H7 (cell line): Measurements from ENCODE around the gene LRRC55. TPM values are rescaled to one million over a fixed set of nuclear protein-coding genes. Genes with fewer than 3 reads are reported as not detected.
A peak's percentile ranks its signal among the peaks of the same experiment; 100 is the strongest.
"Not testable (repeated sequence)": the region's sequence is repeated elsewhere in the genome, so short reads cannot be mapped to it uniquely, and the experiment has no call there.

Experiments used
- DNase-seq: peaks from one replicate; pipeline ENCODE4 v3.0.0; 2012
- H3K27me3 ChIP-seq: 2 replicates; pipeline ENCODE4 v1.6.0; 2011; ENCODE audit warnings: mild to moderate bottlenecking, low read length; ENCODE audit not compliant: control insufficient read depth, insufficient read depth
- H3K36me3 ChIP-seq: replicated peaks from 2 replicates; pipeline ENCODE4 v1.5.1; 2011; ENCODE audit warnings: low read length; ENCODE audit not compliant: control insufficient read depth, insufficient read depth
- H3K4me3 ChIP-seq: 2 replicates; pipeline ENCODE4 v1.5.1; 2011; ENCODE audit warnings: low read depth, mild to moderate bottlenecking, control low read depth, low read length, moderate library complexity; ENCODE audit not compliant: insufficient read depth
- total RNA-seq: library from RNA; depleted of rRNA; stranded (reverse); fragments of >200 nt; shearing (Covaris generic); gene quantifications from 2 replicates; pipeline ENCODE4 v1.2.3, GENCODE V29; 2014

Gene LRRC55
- total RNA-seq, 1 experiment from 2014 or later: 0.10 TPM

GRCh38 chr11:57155400-57155799 is 26.4 kb upstream of the LRRC55 start:
- no peak overlapping the region for H3K4me3 ChIP-seq
- H3K27me3 ChIP-seq: no peaks in the 10 kb centered on the region
- H3K36me3 ChIP-seq: no peaks in the 10 kb centered on the region
- DNase-seq: no peak

GRCh38 chr11:57155838-57156607 is 25.7 kb upstream of the LRRC55 start:
- no peak overlapping the region for H3K4me3 ChIP-seq
- H3K36me3 ChIP-seq: no peaks in the 10 kb centered on the region
- peak; percentile 36 for DNase-seq
- no peaks in the 10 kb centered on the region for H3K27me3 ChIP-seq

DNA sequence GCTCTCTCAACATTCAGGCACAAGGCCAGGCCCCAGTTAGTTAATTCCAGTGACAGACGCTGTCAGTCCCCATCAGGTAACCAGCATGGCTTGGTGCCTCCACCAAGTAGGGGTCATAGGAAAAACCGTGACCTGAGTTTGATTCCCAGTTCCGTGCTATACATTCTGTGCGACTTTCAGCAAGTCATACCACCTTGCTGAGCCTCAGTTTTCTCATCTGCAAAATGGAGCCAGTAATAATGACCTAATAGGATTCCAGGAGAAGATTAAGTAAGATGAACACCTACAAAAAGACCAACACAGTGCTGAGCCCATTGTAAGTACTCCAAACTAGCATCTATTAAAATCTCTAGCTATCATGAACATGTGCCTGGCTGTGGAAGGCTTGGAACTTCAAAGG is 24.8 kb upstream of the LRRC55 start:
- DNase-seq: no peak
- no peaks in the 10 kb centered on the region for H3K36me3 ChIP-seq
- H3K4me3 ChIP-seq: no peak overlapping the region
- H3K27me3 ChIP-seq: no peaks in the 10 kb centered on the region

DNA sequence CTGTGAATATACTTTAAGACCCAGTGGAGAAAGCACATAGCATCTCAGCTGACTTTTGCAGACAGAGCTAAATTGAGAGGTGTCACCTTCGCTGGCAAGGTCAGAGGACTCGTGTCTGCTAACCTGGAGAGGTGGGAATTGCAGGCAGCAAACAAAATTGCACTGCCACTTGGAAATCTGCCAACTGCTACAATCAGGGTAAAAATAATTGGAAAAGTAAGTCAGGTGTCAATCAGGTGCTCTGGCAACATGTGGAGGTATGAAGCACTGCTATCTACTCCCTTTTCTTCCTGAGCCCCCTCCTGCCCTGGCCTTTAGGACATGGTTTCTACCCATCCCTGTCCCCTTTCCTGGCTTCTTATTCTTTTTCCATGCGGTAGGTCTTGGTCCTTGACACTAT is 24.1 kb upstream of the LRRC55 start:
- H3K27me3 ChIP-seq: no peaks in the 10 kb centered on the region
- no peak for DNase-seq
- H3K4me3 ChIP-seq: no peak overlapping the region
- H3K36me3 ChIP-seq: no peaks in the 10 kb centered on the region

GRCh38 chr11:57158180-57158579 is 23.6 kb upstream of the LRRC55 start:
- H3K36me3 ChIP-seq: no peaks in the 10 kb centered on the region
- no peaks in the 10 kb centered on the region for H3K27me3 ChIP-seq
- H3K4me3 ChIP-seq: no peak overlapping the region
- DNase-seq: no peak

GRCh38 chr11:57158599-57158998 is 23.2 kb upstream of the LRRC55 start:
- H3K36me3 ChIP-seq: no peaks in the 10 kb centered on the region
- DNase-seq: no peak

GRCh38 chr11:57160665-57161064 is 21.1 kb upstream of the LRRC55 start:
- no peaks in the 10 kb centered on the region for H3K36me3 ChIP-seq
- no peaks in the 10 kb centered on the region for H3K27me3 ChIP-seq
- H3K4me3 ChIP-seq: no peak overlapping the region
- no peak for DNase-seq

More at GRCh38 chr11:57158599-57158998, 23.2 kb upstream of the LRRC55 start:
- no peaks in the 10 kb centered on the region for H3K27me3 ChIP-seq
- H3K4me3 ChIP-seq: no peak overlapping the region

DNA sequence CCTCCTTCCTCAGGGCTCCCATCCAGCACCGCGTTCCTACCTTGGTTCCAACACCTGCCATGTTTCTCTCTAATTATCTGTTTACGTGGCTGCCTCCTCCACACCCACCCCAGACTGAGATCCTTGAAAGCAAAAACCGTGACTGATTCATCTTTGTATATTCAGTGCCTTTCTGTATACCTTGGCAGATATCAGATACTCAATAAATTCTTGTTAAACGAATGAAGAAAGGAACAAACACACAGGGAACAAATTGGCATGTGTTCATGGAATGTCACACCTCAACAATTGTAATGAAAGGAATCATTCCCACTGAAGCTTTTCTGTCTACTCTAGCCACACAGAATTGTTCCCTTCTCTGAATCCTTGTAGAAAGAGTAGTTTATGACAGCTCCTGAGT is 20.4 kb upstream of the LRRC55 start:
- Histone ChIP-seq H3K4me3 (no peak overlapping the region), H3K27me3 (no peaks in the 10 kb centered on the region), H3K36me3 (no peaks in the 10 kb centered on the region)
- no peak for DNase-seq

DNA sequence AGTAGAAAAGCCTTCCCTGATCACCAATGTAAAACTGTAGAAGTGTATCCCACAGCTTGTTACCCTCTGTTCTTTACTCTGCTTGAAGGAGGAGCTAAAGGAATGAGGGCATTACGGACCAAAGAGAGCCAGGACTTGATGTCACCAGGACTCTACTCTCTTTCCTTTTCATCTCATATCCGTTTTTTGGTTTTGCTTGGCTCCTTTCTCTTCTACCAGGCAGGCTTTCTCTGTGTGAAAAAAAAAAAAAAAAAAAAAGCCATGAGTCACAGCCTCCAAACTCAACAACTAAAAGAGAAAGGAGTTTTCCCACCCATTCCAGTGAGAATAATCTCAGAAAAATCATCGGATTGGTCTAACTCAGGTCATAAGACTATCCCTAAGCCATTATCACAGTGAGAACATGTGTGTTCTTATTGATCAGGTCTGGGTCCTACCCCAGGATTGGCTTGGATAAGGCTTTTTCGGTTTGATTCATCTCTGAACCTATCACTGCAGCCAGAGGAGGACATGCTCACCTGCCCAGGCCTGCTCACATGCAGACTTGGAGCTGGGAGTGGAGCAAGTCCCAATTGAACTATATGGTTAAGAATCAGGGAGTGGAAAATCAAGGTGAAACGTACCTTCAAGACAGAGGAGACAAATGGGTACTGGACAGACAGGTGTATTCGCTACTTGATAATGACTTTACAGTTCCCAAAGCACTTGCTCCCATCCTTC is 19.4 kb upstream of the LRRC55 start:
- no peak overlapping the region for H3K4me3 ChIP-seq
- DNase-seq: no peak
- no peaks in the 10 kb centered on the region for H3K36me3 ChIP-seq
- H3K27me3 ChIP-seq: no peaks in the 10 kb centered on the region

DNA sequence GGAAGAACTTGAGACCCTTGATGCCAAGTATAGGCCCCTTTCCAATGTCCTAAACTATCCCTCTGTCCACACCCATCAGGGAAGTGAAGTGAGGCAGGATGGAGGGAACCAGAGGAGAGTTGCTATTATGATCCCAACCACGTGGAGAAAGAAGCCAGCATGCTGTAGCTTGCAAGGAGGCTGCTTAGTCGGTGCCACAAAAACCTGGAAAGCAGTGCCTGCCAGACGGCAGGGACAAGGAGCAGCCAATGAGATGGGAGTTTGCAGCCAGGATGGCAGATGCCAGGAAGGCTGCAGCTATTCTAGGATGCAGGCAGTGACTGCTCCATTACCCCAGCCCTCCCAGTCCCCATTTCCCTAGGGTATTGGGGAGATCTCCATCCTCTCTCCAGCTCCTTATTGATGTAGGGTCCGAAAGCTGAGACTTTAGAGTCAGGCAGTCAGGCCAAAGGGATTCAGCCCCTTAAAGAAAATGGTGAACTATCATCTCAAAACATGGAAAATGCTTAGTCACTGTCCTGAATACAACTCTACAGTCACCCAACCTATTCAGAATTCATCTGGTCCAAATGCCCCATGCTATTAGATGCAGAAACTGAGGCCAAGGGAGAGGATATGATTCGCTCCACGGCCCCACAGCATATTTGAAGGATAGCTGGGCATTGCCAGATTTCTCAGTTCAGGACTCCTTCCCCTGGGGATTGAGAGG is 18.4 kb upstream of the LRRC55 start:
- Histone ChIP-seq H3K27me3 (no peaks in the 10 kb centered on the region), H3K4me3 (no peak overlapping the region), H3K36me3 (no peaks in the 10 kb centered on the region)
- DNase-seq: no peak

GRCh38 chr11:57164317-57164716 is 17.4 kb upstream of the LRRC55 start:
- H3K4me3 ChIP-seq: no peak overlapping the region
- no peaks in the 10 kb centered on the region for H3K27me3 ChIP-seq
- no peaks in the 10 kb centered on the region for H3K36me3 ChIP-seq
- no peak for DNase-seq

DNA sequence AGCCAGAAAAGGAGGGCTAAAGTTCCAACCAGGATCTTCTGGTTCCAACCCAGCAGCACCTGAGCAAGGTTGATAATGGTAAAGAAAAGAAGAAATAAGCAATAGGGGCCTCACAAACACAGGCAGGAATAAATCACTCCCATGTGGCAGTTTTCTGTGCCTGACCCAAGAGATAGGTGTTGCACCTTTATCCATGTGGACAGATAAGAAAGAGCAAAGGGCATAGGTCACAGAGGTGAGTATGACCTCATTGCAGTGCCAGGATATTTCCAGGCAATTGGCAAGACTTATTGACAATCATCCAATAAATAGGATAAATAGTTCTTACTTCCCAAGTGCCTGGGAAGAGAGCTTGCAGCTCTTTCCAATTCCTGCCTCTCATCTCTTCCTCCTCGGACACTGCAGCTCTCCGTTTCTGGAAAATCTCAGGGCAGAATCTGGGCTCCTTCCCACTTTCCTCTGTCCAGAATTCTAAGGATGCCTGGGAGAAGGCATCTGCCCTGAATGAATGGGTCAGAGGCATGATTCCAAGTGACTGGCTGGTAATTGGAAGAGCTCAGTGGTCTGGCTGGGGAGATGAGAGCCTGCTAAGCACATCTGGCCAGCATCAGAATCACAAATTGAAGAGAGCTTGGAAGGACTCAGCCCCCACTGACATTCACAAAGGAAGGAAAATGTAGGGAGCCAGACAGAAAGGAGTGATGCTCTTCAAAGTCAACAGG is 14.5 kb upstream of the LRRC55 start:
- Histone ChIP-seq H3K36me3 (no peaks in the 10 kb centered on the region), H3K4me3 (no peak overlapping the region), H3K27me3 (no peaks in the 10 kb centered on the region)
- DNase-seq: no peak

GRCh38 chr11:57169732-57170313 is 11.9 kb upstream of the LRRC55 start:
- DNase-seq, H3K36me3 ChIP-seq, H3K4me3 ChIP-seq, H3K27me3 ChIP-seq: not testable (repeated sequence)

DNA sequence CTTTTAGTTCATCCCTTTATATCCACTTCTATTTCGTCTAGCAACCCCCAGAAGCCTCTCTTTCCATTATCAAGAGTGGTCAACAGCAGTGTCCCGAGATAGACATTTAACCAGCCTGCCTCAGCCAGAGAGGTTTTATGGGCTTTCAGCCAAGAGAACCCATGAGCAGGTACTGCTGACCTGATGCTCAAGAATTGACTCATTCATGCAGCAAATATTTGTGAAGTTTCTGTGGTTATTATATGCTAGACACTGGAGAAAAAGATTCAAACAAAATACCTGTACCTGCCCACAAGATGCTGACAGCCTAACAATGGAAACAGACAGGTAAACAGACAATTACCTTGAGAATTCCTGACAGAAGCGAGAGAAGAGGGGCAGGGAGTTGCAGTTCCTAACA is 9.7 kb upstream of the LRRC55 start:
- no peak for DNase-seq
- Histone ChIP-seq H3K27me3 (no peaks in the 10 kb centered on the region), H3K36me3 (no peaks in the 10 kb centered on the region), H3K4me3 (no peak overlapping the region)
